LNCaP clone FGC (cell line): ENCODE measurements around the gene EIF4B.

Source experiments
- DNase-seq: peaks from one replicate; pipeline ENCODE4 v3.0.0-alpha.2; 2011; ENCODE audit warnings: low read depth
- H3K4me3 ChIP-seq: 2 replicates; pipeline ENCODE4 v1.5.1; 2011; ENCODE audit warnings: mild to moderate bottlenecking, low read depth, low read length, control low read depth
- CTCF ChIP-seq: IDR thresholded peaks from 2 replicates; pipeline ENCODE4 v1.5.1; 2012; ENCODE audit warnings: mild to moderate bottlenecking; ENCODE audit not compliant: control insufficient read depth, insufficient read depth; ENCODE audit errors: extremely low read depth

The EIF4B gene

GRCh38 chr12:53005986-53006809 is at the start of gene EIF4B:
TSS of gene EIF4B (plus strand) at chr12:53006456. CDS start at chr12:53006484, 28 bp downstream.
- TF ChIP-seq CTCF, result no peak
- peak within 1 kb of the TSS; percentile 93 for H3K4me3 ChIP-seq
- DNase-seq, result peak; percentile 99

- no peak overlapping the region for H3K4me3 ChIP-seq
- DNase-seq, result no peak
- TF ChIP-seq CTCF, result no peak
These were observed 49.3 kb upstream of the EIF4B start for GRCh38 chr12:52956987-52957386.

- no peak for DNase-seq
- H3K4me3 ChIP-seq, result no peak overlapping the region
- TF ChIP-seq CTCF, result no peak
These were observed 41.5 kb upstream of the EIF4B start for GRCh38 chr12:52964556-52965336.

- no peak for TF ChIP-seq CTCF
- no peak overlapping the region for H3K4me3 ChIP-seq
- no peak for DNase-seq
These were observed 40.9 kb upstream of the EIF4B start for GRCh38 chr12:52965337-52965731.

- DNase-seq, result no peak
- no peak for TF ChIP-seq CTCF
- H3K4me3 ChIP-seq, result no peak overlapping the region
These were observed 37.0 kb upstream of the EIF4B start for GRCh38 chr12:52969166-52969795.

GRCh38 chr12:52969828-52970569 is 36.3 kb upstream of the EIF4B start:
- TF ChIP-seq CTCF, result no peak
- peak; percentile 82 for DNase-seq
- no peak overlapping the region for H3K4me3 ChIP-seq
